Stimulated activated naive CD8-positive, alpha-beta T cell treated with anti-CD3 and anti-CD28 coated beads, Interleukin-15, Interleukin-2, amounts not matched to agents 100 ng/mL and 50 ng/mL, for 24 hours (primary cell): ENCODE data around the gene KLK2.
"Not testable (repeated sequence)": the region's sequence is repeated elsewhere in the genome, so short reads cannot be mapped to it uniquely, and the experiment has no call there.

Experiments
- H3K27ac Mint-ChIP-seq: one replicate; pipeline ENCODE4 v1.8.0; 2021; ENCODE audit warnings: mild to moderate bottlenecking, mixed read lengths
- H3K27me3 Mint-ChIP-seq: one replicate; pipeline ENCODE4 v1.8.0; 2021; ENCODE audit warnings: mixed read lengths
- H3K36me3 Mint-ChIP-seq: one replicate; pipeline ENCODE4 v1.8.0; 2021; ENCODE audit warnings: low read depth, mixed read lengths
- H3K4me1 Mint-ChIP-seq: one replicate; pipeline ENCODE4 v1.8.0; 2021; ENCODE audit warnings: low read depth, mixed read lengths
- H3K4me3 Mint-ChIP-seq: one replicate; pipeline ENCODE4 v1.8.0; 2021; ENCODE audit warnings: mild to moderate bottlenecking, mixed read lengths
- H3K9me3 Mint-ChIP-seq: one replicate; pipeline ENCODE4 v1.8.0; 2021; ENCODE audit warnings: mixed read lengths

KLK2 gene

GRCh38 chr19:50870417-50871089 is 2.7 kb upstream of the KLK2 start:
- Mint-ChIP-seq H3K27ac (no peak overlapping the region), H3K9me3 (no peaks in the 10 kb centered on the region), H3K27me3 (peaks cover 32% of the 10 kb centered on the region), H3K36me3 (no peaks in the 10 kb centered on the region), H3K4me3 (no peak overlapping the region), H3K4me1 (no peaks in the 10 kb centered on the region)

GRCh38 chr19:50874211-50874610 is 972 bp downstream of the KLK2 start:
- Mint-ChIP-seq H3K36me3 (no peaks in the 10 kb centered on the region), H3K27ac (no peak overlapping the region), H3K4me1 (no peaks in the 10 kb centered on the region), H3K9me3 (no peaks in the 10 kb centered on the region), H3K4me3 (no peak overlapping the region), H3K27me3 (peaks cover 26% of the 10 kb centered on the region)

DNA sequence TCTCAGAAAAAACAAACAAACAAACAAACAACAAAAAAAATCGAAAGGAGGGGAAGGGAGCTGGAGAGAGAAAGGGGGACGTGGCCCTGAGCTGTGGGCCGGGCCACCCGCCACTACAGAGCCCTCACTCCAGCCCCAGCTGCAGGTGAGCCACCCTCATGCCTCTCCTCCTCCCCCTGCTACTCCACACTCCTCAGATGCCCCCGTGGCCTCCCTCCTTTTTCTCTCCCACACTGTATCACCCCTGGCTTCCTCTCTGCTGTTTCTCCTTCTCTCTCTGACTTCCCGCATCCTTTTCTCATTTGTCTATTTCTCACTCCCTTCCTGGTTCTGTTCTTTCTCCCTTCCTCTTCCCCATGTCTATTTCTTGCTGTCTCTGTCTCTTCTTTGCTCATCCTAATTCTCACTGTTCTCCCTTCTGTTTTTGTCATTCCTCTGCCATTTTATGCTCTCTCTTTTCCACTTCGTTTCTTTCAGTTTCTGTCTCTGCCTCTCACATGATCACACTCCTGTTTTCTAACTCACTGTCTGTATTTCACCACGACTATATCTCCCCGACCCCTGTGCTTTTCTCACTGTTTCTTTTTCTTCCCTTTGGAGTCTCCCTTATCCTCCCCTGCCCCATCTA is 2.7 kb downstream of the KLK2 start:
- Mint-ChIP-seq H3K4me1 (no peaks in the 10 kb centered on the region), H3K27me3 (peaks cover 33% of the 10 kb centered on the region), H3K4me3 (no peak overlapping the region), H3K27ac (no peak overlapping the region), H3K9me3 (no peaks in the 10 kb centered on the region), H3K36me3 (no peaks in the 10 kb centered on the region)

GRCh38 chr19:50876456-50876855 is 3.2 kb downstream of the KLK2 start:
- Mint-ChIP-seq H3K4me3 (no peak overlapping the region), H3K27ac (no peak overlapping the region), H3K27me3 (peaks cover 27% of the 10 kb centered on the region), H3K9me3 (no peaks in the 10 kb centered on the region), H3K4me1 (no peaks in the 10 kb centered on the region), H3K36me3 (no peaks in the 10 kb centered on the region)

DNA sequence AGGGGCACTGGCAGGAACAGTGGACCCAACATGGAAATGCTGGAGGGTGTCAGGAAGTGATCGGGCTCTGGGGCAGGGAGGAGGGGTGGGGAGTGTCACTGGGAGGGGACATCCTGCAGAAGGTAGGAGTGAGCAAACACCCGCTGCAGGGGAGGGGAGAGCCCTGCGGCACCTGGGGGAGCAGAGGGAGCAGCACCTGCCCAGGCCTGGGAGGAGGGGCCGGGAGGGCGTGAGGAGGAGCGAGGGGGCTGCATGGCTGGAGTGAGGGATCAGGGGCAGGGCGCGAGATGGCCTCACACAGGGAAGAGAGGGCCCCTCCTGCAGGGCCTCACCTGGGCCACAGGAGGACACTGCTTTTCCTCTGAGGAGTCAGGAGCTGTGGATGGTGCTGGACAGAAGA is 4.1 kb downstream of the KLK2 start:
- Mint-ChIP-seq H3K27ac (no peak overlapping the region), H3K4me1 (no peaks in the 10 kb centered on the region), H3K36me3 (no peaks in the 10 kb centered on the region), H3K27me3 (peaks cover 28% of the 10 kb centered on the region), H3K9me3 (no peaks in the 10 kb centered on the region), H3K4me3 (no peak overlapping the region)

DNA sequence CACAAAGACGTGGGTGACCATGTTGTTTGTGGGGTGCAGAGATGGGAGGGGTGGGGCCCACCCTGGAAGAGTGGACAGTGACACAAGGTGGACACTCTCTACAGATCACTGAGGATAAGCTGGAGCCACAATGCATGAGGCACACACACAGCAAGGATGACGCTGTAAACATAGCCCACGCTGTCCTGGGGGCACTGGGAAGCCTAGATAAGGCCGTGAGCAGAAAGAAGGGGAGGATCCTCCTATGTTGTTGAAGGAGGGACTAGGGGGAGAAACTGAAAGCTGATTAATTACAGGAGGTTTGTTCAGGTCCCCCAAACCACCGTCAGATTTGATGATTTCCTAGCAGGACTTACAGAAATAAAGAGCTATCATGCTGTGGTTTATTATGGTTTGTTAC is 5.6 kb downstream of the KLK2 start:
- H3K27ac Mint-ChIP-seq, result no peak overlapping the region
- H3K27me3 Mint-ChIP-seq, result peaks cover 29% of the 10 kb centered on the region
- H3K36me3 Mint-ChIP-seq, result no peaks in the 10 kb centered on the region
- no peaks in the 10 kb centered on the region for H3K9me3 Mint-ChIP-seq
- no peaks in the 10 kb centered on the region for H3K4me1 Mint-ChIP-seq
- H3K4me3 Mint-ChIP-seq, result no peak overlapping the region

GRCh38 chr19:50880241-50880640 is 7.0 kb downstream of the KLK2 start:
- no peaks in the 10 kb centered on the region for H3K36me3 Mint-ChIP-seq
- H3K27ac Mint-ChIP-seq, result no peak overlapping the region
- H3K4me3 Mint-ChIP-seq, result no peak overlapping the region
- peaks cover 33% of the 10 kb centered on the region for H3K27me3 Mint-ChIP-seq
- H3K4me1 Mint-ChIP-seq, result no peaks in the 10 kb centered on the region
- H3K9me3 Mint-ChIP-seq, result no peaks in the 10 kb centered on the region

GRCh38 chr19:50882188-50882587 is 8.9 kb downstream of the KLK2 start:
- no peaks in the 10 kb centered on the region for H3K36me3 Mint-ChIP-seq
- H3K9me3 Mint-ChIP-seq, result no peaks in the 10 kb centered on the region
- H3K27me3 Mint-ChIP-seq, result peaks cover 41% of the 10 kb centered on the region
- H3K4me3 Mint-ChIP-seq, result no peak overlapping the region
- no peaks in the 10 kb centered on the region for H3K4me1 Mint-ChIP-seq
- no peak overlapping the region for H3K27ac Mint-ChIP-seq

- H3K36me3 Mint-ChIP-seq, result no peaks in the 10 kb centered on the region
- peaks cover 9% of the 10 kb centered on the region for H3K4me1 Mint-ChIP-seq
- H3K4me3 Mint-ChIP-seq, result no peak overlapping the region
- peaks cover 38% of the 10 kb centered on the region for H3K27me3 Mint-ChIP-seq
- H3K9me3 Mint-ChIP-seq, result no peaks in the 10 kb centered on the region
- no peak overlapping the region for H3K27ac Mint-ChIP-seq
Measured at GRCh38 chr19:50889638-50890037, 16.4 kb downstream of the KLK2 start.

- Mint-ChIP-seq H3K9me3 (no peaks in the 10 kb centered on the region), H3K4me1 (peaks cover 9% of the 10 kb centered on the region), H3K27me3 (peaks cover 38% of the 10 kb centered on the region), H3K27ac (no peak overlapping the region), H3K4me3 (no peak overlapping the region), H3K36me3 (no peaks in the 10 kb centered on the region)
Measured at GRCh38 chr19:50890422-50891252, 17.4 kb downstream of the KLK2 start.

- Mint-ChIP-seq H3K4me3 (no peak overlapping the region), H3K9me3 (no peaks in the 10 kb centered on the region), H3K27ac (no peak overlapping the region), H3K4me1 (peaks cover 9% of the 10 kb centered on the region), H3K27me3 (peaks cover 38% of the 10 kb centered on the region), H3K36me3 (no peaks in the 10 kb centered on the region)
Measured at GRCh38 chr19:50891253-50891625, 18.0 kb downstream of the KLK2 start.

DNA sequence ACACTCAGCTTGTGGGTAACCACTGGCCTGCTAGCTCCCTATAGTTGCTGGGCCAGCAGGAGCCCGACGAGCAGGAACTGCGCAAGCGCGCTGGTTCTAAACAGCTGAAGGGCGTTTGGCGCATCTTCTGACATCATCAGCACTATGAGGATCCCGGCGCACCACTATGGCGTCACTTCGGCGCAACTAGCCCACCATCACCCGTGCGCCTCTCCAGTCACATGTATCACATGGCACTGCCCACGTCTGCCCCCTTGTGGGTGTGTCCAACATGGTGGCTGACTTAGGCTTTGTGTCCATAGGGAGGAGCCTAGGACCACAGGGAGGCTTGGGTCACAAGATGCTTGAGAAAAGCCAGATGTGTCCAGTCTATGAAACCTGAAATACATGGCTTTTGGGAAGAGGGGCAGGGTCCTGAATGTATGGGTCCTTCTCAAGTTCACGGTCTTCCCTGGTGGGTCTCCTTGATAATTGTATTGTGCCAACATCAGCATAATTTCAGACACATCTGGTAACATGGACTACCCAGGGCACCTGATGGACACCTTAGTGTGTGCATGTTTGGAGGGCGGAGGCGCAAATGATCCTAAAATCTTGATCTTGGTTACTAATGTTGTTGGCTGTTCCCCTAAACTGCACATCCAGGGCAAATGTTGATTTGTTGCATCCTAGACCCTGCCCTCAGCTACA is 20.0 kb downstream of the KLK2 start:
- peaks cover 9% of the 10 kb centered on the region for H3K4me1 Mint-ChIP-seq
- H3K36me3 Mint-ChIP-seq, result no peaks in the 10 kb centered on the region
- H3K27ac Mint-ChIP-seq, result no peak overlapping the region
- no peaks in the 10 kb centered on the region for H3K9me3 Mint-ChIP-seq
- peaks cover 35% of the 10 kb centered on the region for H3K27me3 Mint-ChIP-seq
- H3K4me3 Mint-ChIP-seq, result no peak overlapping the region

- H3K27ac Mint-ChIP-seq, result no peak overlapping the region
- peaks cover 9% of the 10 kb centered on the region for H3K4me1 Mint-ChIP-seq
- peaks cover 32% of the 10 kb centered on the region for H3K27me3 Mint-ChIP-seq
- H3K36me3 Mint-ChIP-seq, result no peaks in the 10 kb centered on the region
- H3K9me3 Mint-ChIP-seq, result no peaks in the 10 kb centered on the region
- no peak overlapping the region for H3K4me3 Mint-ChIP-seq
Measured at GRCh38 chr19:50894478-50895356, 21.5 kb downstream of the KLK2 start.

GRCh38 chr19:50896089-50896590 is 22.9 kb downstream of the KLK2 start:
- not testable (repeated sequence) for H3K27ac Mint-ChIP-seq, H3K36me3 Mint-ChIP-seq, H3K4me1 Mint-ChIP-seq, H3K9me3 Mint-ChIP-seq, H3K4me3 Mint-ChIP-seq
- peaks cover 32% of the 10 kb centered on the region for H3K27me3 Mint-ChIP-seq
